ENCODE data around the gene CA6.

DNA sequence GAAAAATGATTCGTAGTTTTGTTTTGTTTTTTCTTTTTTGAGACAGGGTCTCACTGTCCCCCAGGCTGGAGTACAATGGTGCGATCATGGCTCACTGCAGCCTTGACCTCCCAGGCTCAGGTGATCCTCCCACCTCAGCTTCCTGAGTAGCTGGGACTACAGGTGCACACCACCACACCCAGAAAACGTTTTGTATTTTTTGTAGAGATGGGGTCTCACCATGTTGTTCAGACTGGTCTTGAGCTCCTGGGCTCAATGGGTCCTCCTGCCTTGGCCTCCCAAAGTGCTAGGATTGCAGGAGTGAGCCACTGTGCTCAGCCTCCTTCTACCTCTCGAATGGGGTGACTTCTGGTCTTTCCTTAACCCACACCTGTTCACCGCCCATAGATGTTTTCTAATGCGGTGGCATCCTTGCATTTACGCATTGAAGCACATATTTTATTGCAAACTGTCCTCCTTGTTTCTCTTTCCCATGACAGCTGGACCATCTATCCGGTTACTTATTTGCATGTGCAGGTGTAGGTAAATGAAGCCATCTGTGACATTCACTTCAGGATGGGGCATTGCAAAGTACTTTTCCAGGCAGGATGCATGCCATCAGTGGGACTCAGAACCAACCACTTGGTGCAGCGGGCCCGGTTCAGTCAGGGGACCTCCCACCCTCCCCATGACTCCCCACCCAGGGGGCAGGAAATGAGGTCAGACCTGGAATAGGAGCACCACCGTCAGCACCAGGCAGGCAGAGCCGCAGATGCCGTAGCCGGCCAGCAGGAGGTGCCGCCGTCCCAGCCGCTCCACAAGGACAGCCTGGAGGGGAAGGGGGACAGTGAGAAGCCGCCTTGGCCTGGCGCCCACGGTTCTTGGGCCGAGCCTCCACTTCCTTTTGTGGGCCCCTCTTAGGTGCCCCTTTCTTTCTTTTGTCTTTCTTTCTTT lies 64.0 kb downstream of the CA6 start:
- TF ChIP-seq, protein P1, sequence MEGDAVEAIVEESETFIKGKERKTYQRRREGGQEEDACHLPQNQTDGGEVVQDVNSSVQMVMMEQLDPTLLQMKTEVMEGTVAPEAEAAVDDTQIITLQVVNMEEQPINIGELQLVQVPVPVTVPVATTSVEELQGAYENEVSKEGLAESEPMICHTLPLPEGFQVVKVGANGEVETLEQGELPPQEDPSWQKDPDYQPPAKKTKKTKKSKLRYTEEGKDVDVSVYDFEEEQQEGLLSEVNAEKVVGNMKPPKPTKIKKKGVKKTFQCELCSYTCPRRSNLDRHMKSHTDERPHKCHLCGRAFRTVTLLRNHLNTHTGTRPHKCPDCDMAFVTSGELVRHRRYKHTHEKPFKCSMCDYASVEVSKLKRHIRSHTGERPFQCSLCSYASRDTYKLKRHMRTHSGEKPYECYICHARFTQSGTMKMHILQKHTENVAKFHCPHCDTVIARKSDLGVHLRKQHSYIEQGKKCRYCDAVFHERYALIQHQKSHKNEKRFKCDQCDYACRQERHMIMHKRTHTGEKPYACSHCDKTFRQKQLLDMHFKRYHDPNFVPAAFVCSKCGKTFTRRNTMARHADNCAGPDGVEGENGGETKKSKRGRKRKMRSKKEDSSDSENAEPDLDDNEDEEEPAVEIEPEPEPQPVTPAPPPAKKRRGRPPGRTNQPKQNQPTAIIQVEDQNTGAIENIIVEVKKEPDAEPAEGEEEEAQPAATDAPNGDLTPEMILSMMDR (IDR thresholded peaks at IDR 0.05) = peak; percentile 48 to 61 (median 55)
- TF ChIP-seq POLR2A (IDR thresholded peaks at IDR 0.05; ENCODE audit: low read depth) (no peak), EP300 (IDR thresholded peaks at IDR 0.05) (no peak), POLR2AphosphoS5 (IDR thresholded peaks at IDR 0.05) (no peak)
